EH (cell line): Measurements from ENCODE around the gene CDK11A.
"Not testable (repeated sequence)": the region's sequence is repeated elsewhere in the genome, so short reads cannot be mapped to it uniquely, and the experiment has no call there.

Experiments used
- DNase-seq: peaks from one replicate; pipeline ENCODE4 v3.0.0-alpha.2; 2015; ENCODE audit warnings: low read depth

The CDK11A gene

GRCh38 chr1:1754051-1754815 is 30.1 kb upstream of the CDK11A start:
- no peak for DNase-seq

DNA sequence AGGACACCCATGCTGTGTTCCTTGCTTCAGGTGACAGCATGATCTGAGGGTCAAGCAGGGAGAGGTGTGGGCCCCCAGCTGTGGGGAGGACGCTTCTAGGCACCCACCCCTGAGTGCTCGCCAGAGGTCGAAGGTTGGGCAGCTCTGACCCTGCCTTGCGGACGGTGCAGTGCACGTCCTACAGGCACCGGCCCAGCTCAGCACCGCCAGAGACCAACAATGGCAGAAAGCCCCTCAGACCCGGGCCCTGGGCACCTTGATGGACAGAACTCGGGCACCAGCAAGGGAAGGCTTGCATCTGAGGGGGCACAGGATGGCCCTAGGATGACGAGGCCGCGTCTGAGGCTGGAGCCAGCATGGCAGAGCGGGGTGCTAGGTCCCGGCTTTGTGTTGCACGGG is 29.4 kb upstream of the CDK11A start:
- no peak for DNase-seq

DNA sequence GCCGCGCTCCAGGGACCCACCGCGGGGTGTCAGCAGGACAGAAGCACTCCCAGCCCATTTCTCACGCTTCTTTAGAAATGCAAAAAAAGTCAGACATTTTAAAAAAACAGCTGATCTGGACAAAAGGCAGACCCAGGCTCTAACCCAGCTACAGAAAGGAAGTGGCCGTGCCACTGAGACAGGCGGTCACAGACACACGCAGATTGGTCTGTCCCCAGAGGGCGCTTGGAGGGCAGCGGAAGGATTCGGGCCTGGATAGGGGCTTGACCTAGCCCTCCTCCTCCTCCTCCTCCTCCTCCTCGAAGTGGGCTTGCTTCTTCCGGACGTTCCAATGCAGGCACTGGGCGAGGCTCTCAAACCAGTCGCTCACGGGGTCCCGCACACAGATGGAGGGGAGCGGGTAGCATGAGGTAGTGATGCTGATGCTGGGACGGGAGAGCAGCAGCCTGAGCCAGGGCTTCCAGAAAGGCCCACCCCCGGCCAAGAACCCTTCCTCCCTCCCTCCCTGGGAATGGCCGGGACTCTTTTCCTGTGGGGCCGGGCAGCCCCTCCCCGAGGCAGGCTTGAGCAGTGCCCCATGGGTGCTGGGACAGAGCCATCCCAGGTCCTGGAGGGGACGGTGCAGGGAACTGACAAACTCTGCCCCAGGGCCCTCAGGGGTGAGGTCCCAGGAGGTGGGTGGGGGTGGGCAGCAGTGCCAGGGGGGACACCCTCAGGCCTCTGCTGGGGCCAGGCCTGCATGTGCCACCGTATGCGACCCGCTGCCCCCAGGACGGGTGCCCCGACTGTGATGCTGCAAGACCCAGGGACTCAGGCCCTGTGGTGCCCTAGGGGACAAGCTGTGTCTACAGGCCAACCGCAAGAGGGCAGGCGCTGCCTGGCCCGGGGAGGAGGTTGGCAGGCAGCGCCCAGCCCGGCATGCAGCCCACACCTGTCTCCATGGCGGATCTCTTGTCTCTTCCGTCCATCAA is 28.8 kb upstream of the CDK11A start:
- DNase-seq = no peak

DNA sequence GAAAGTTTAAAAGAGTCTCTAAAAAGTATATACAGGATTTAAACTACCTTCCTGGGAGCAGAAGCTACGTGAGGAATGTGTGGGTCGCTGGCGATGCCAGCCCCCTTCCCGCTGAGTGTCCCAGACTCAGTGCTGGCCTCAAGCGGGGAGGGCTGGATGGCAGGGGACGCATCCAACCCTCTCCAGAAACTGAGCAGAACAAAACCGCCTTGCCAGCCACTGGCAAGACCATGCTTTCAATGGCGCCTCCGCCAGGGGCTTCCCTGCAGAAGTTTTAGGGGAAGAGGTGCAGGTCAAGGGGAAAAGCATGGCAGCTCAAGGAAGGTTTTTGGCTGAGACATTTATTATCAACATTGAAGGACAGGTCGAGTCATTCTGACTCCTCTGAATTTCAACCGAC is 28.0 kb upstream of the CDK11A start:
- DNase-seq = no peak

- DNase-seq = not testable (repeated sequence)
These were observed 25.8 kb upstream of the CDK11A start for GRCh38 chr1:1749941-1750340.

GRCh38 chr1:1748686-1749321 is 24.6 kb upstream of the CDK11A start:
- no peak for DNase-seq

DNA sequence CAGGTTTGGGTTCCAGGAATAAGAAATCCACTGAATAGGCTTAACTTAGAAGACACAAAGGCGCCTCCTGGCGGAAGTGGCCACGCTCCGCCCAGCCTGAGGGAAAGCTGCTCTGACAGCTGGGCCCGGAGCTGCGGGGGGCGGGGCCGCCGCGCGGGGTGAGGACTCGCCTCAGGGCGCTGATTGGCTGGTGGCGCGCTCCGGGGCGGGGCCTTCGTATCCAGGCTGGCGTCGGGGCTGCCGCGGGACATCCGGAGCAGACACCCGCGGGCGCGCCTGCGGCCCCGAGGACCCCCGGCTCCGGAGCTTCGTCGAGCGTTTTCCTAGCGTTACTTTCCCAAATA is 22.4 kb upstream of the CDK11A start:
- not testable (repeated sequence) for DNase-seq

GRCh38 chr1:1745651-1746565 is 21.8 kb upstream of the CDK11A start:
- peak; percentile 76 for DNase-seq

DNA sequence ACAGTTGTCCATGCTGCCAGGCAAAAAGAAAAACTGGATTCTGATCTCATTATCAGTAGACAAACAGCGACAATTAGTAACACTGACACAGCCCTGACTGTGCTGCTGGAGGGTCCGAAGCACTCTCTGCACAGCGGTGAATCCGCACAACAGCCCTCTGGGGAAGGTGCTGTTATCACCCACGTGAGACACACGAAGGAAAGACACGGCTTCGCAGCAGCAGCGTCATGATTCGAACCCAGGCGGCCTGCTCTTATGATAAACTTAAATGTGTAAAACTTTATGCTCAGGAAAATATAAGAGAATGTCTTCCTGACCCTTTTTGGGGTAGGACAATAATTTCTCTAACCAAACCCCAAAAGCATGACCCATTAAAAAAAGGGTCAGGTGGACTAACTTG is 18.4 kb upstream of the CDK11A start:
- DNase-seq = not testable (repeated sequence)

- DNase-seq = peak; percentile 99
These were observed 16.9 kb upstream of the CDK11A start for GRCh38 chr1:1741013-1741412.

- DNase-seq = not testable (repeated sequence)
These were observed 14.7 kb upstream of the CDK11A start for GRCh38 chr1:1738799-1739337.

- DNase-seq = not testable (repeated sequence)
These were observed 13.8 kb upstream of the CDK11A start for GRCh38 chr1:1737675-1738590.

- no peak for DNase-seq
These were observed 8.2 kb upstream of the CDK11A start for GRCh38 chr1:1732381-1732780.

DNA sequence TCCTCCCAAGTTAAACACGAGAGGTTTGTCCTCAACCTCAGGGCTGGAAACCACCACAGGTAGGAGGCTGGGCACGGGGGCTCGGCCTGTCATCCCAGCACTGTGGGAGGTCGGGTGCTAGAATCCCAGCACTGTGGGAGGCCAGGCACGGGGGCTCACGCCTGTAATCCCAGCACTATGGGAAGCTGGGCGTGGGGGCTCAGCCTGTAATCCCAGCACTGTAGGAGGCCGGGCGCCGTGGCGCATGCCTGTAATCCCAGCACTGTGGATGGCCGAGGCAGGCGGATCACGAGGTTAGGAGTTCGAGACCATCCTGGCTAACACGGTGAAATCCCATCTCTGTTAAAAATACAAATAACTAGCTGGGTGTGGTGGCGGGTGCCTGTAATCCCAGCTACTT is 6.7 kb upstream of the CDK11A start:
- no peak for DNase-seq

DNA sequence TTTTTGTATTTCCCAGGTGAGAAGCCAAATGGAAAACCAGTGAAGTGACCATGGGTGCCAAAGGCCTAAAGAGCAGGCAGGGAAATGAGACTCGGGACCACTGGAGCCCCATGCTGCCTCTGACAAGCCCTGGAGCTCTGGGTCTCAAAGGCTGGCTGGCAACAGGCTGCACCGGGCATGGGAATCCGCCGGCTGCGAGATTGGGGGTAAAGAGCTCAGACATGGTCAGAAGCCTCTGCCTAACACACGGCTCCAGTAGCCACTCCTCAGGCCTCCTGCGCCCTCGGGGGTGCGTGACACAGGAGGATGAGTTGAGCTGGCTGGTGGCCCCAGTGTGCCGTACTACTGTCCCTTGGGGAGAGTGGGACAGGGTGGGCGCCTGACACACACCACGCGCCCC is 6.1 kb upstream of the CDK11A start:
- DNase-seq = not testable (repeated sequence)

- DNase-seq = not testable (repeated sequence)
These were observed 5.1 kb upstream of the CDK11A start for GRCh38 chr1:1729116-1729816.

GRCh38 chr1:1728308-1729005 is 4.3 kb upstream of the CDK11A start:
- DNase-seq = peak; percentile 88

- peak; percentile 59 for DNase-seq
These were observed 3.0 kb upstream of the CDK11A start for GRCh38 chr1:1727131-1727651.

GRCh38 chr1:1726088-1726487 is 1.9 kb upstream of the CDK11A start:
- DNase-seq = not testable (repeated sequence)
